DMS 273 (cell line): ENCODE data around the gene CBS.
"Not testable (repeated sequence)": the region's sequence is repeated elsewhere in the genome, so short reads cannot be mapped to it uniquely, and the experiment has no call there.

Experiments
- DNase-seq: peaks from one replicate; lab custom pipeline; 2025; ENCODE audit not compliant: unreplicated experiment; lab: John Stamatoyannopoulos, UW

Gene CBS

GRCh38 chr21:43025636-43026180 lies 49.9 kb downstream of the CBS start:
- no peak for DNase-seq

DNA sequence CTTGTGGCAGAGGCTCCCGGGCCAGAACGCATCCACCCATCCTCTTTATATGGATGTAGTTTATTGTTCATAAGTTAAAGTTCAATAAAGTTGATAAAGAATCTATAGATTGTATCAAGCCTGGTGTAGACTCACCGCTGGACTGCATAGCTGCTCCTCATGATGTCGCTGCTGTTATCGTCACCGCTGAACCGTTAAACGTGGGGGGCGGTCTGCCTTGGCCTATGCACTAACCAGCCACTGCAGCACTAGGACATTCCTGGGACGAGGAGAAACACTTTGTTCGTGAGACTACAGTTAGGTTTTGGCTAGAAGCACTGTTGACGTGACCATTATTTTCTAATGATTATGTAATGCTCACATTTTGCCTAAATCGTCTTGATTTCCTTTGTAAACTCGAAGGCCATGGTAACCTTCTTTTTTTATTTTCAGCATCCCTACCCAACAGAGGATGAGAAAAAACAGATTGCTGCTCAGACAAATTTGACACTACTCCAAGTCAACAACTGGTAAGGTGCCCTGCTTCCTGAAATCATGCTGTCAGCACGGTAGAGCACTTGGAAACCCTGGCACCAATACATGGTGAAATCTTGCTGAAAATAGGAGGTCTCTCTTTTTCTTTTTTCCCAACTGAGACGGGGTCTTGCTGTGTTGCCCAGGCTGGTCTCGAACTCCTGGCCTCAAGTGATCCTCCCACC lies 51.0 kb downstream of the CBS start:
- no peak for DNase-seq

GRCh38 chr21:43023175-43023574 lies 52.5 kb downstream of the CBS start:
- no peak for DNase-seq

DNA sequence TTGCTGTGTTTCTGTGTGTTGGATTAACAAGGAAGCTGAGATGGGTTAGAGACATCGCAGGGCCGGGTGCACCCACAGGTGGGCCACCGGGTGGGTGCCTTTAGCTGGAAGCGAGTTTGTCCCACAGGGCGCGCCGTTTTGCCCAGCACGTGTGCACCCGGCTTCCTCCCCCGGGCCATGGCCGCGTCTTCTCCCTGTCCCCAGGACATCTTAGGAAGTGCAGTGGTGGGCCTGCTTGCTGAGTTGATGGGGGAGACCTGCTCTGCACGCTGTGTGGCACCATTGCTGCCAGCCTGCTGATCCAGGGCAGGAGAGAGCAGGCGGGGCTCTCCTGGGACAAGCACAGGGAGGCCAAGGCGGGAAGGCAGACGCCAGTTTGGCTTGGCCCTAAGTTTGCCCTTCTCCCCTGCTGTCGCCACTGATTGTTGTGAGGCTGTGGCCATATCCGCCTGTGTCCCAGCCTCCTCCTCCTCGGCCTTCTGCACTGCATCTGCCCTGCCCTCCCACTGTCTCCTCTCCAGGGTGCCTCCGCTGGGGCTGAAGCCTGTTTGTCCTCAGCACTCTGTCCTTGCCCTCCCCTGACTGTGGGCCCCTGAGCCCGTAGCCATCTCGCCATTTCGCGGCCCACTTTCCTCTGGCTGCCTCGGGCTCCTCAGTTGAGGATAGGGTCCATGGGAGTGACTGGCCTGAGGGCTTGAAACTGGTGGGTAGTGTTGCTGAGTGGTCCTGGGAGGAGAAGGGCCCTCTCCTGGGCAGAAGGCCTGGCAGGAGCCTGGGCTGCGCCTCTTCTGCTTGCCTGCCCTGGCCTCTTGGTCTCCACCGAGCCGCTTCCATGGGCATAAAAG lies 53.7 kb downstream of the CBS start:
- no peak for DNase-seq

- DNase-seq: no peak
These were observed 54.4 kb downstream of the CBS start for GRCh38 chr21:43021191-43021590.

DNA sequence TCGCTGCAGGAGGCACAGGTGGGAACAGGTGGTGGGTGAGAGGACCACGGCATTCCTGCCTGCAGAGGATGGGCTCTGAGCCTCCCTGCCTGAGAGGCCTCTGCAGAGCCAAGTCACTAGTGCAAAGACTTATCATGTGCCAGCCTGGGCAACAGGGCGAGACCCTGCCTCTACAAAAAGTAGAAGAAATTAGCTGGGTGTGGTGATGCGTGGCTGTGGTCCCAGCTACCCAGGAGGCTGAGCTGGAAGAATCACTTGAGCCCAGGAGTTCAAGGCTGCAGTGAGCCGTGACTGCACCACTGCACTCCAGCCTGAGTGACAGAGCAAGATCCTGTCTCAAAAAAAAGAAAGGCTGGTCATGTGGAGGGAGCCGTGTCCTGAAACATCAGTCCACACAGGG lies 54.9 kb downstream of the CBS start:
- DNase-seq: no peak

DNA sequence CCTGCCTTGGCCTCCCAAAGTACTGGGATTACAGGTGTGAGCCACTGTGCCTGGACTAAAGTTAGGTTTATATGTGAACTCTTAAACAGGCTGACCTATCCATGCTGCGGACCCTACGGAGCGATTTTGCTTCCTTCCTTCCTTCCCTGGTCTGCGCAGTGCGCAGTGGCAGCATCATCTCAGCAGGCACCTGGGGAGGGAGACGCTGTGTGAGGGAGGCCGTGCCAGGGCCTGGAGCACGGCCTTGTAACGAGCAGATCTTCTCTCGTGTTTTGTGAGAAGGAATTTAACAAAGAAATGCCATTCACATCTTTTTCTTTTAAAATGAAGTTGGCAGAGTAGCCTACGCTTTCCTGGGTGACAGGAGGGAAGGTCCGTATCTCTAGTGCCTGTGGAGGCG lies 55.5 kb downstream of the CBS start:
- DNase-seq: no peak

GRCh38 chr21:43018519-43018918 lies 57.1 kb downstream of the CBS start:
- no peak for DNase-seq

GRCh38 chr21:43016728-43017127 lies 58.9 kb downstream of the CBS start:
- no peak for DNase-seq

GRCh38 chr21:43015906-43016540 lies 59.6 kb downstream of the CBS start:
- no peak for DNase-seq

- DNase-seq: no peak
These were observed 63.0 kb downstream of the CBS start for GRCh38 chr21:43012596-43012995.

DNA sequence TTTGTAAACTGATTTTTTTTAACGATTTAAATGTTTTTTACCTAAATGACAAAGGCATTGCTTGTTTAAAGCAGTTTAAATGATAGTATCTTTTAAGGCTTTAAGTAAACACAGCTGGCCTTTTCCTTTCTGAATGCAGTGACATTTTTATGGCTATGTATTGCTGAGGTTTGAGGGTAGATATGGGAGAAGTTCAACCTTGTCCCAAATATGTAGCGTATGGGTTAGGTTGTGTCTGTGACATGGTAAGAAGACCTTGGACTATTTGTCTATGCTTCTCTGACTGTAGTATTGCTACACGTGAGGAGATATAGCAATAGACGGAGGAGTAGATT lies 68.8 kb downstream of the CBS start:
- no peak for DNase-seq

GRCh38 chr21:43006051-43006873 lies 69.4 kb downstream of the CBS start:
- DNase-seq: not testable (repeated sequence)

GRCh38 chr21:43005635-43006034 lies 70.0 kb downstream of the CBS start:
- no peak for DNase-seq

- DNase-seq: no peak
These were observed 70.7 kb downstream of the CBS start for GRCh38 chr21:43004926-43005325.
